ENCODE measurements around the gene SASH1.

SASH1 gene

GRCh38 chr6:148599967-148600426 is 257.4 kb downstream of the SASH1 start:
- DNase-seq (ENCODE audit: insufficient read length, low spot score), result no peak
- no peak for FAIRE-seq

More at GRCh38 chr6:148599967-148600426, 257.4 kb downstream of the SASH1 start:
- no peak for TF ChIP-seq CTCF (IDR thresholded peaks at IDR 0.05; ENCODE audit: insufficient read depth, missing control alignments)
